Embryonic facial prominence (tissue), 1 donor: ENCODE measurements around the gene BOC.

ENCODE experiments used
- DNase-seq: peaks from one replicate; pipeline ENCODE4 v3.0.0-alpha.2; 2016; ENCODE audit errors: extremely low spot score

The BOC gene

GRCh38 chr3:113287111-113287802 lies 75.9 kb downstream of the BOC start:
- no peak for DNase-seq

DNA sequence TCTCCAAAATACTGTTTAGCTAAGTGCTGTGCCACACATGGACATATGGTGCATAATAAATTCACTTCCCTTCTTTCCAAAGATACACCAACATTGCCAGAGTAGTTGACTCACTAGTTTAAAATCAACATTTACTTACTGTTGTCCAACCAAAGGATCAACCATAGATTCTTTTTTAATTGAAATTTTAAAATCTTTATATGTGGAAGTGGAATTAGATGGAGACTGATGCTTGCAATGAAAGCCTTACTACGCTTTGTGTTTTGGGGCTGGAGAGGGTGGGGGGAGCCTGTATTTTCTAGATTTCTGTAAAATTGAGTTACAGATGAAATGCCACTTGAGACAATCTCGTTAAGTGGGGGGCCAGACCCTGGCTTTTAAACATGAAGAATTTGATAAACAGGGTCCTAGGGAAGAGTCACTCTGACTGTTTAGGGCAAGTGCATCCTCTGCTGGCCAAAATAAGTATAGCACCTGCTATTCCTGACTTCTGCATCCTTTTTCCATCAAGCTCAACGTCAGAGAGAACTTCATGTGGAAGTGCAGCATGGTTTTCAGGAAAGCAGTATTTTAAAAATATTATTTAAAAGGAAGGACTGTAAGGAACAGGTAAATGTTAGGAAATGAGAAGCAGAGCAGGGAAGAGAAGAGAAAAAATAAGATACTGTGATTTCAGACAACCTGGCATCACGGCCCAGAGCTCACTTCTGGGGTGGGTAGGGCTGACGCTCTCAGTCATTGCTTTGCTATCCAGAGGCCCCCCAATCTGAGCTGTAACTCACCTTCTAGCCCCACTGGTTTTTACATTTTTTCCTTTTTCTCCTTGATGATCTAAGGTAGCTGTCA lies 76.7 kb downstream of the BOC start:
- DNase-seq: peak; percentile 65

DNA sequence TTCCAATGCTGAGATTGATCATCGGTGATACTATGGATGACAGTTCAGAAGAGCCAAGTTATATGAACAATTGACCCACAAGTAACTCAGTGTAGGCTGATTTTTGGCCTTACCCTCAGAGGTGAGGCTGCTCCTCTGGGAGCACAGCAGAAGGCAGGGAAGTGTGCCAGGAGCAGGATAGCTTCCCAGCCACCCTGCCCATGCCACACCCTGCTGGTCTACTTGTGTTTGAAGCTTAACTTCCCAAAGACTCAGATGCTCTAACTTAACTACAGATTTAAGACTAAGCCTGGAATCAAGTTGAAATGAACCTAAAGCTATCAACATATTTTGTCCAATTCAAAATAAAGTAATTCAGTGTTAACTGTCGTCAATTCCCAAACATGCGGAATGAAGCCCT lies 77.5 kb downstream of the BOC start:
- no peak for DNase-seq

GRCh38 chr3:113291572-113291971 lies 80.2 kb downstream of the BOC start:
- no peak for DNase-seq

- no peak for DNase-seq
Observed at GRCh38 chr3:113292933-113293332, 81.6 kb downstream of the BOC start.

- DNase-seq: no peak
Observed at GRCh38 chr3:113293348-113293747, 82.0 kb downstream of the BOC start.

DNA sequence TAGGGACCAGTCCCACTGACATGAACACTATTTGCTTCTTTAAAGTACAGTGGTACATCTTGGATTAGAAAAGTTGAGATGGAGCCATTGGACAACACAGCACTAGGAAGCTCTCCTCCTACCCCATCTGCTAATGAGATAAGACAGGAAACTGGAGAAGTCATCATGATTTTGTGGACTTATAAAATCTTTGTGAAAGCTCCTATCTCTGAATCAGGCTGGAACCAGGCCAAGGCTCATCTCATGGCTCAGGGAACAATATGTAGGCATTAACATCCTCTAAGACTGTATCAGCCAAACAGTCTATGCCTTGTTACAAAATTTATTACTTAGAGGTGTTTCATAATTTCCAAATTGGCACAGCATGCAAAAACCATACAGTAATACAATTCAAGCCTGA lies 84.1 kb downstream of the BOC start:
- no peak for DNase-seq

- DNase-seq: no peak
Observed at GRCh38 chr3:113297287-113297686, 85.9 kb downstream of the BOC start.

DNA sequence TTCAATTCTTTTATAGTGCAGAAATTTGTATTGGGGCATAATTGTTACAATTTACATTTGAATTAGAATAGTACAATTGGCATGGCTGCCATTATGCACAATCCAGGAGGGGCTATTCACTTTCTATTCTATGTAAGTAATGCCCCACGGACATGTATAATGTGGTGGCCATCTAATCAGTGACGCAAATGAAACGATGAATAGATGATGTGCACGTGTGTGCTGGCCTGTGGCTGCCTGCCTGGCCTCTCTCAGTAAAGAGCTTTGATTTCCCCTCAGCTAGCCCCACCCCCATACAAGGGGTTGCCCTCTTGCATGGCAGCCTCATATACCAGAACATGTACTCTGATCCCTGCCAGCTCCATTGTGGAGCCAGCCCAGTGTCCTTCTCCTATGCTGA lies 86.5 kb downstream of the BOC start:
- DNase-seq: no peak

- no peak for DNase-seq
Observed at GRCh38 chr3:113300596-113300995, 89.2 kb downstream of the BOC start.

DNA sequence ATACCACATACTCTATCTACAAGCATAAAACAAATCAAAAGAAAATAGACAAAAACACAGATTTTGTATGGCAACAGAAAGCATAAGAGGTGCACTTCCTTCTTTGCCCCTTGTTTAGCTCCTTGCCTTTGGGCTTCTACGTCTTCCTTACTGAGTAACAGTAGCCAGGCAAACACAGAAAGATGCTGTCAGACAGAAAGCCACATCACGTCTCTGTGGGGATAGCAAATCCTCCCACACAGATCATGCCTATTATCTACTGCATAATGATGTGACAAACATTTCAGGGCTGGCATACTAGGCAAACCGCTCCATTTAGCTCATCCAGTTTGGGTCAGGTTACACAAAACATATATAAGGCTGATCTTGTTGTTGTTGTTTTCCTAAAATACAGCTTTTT lies 92.7 kb downstream of the BOC start:
- DNase-seq: no peak

DNA sequence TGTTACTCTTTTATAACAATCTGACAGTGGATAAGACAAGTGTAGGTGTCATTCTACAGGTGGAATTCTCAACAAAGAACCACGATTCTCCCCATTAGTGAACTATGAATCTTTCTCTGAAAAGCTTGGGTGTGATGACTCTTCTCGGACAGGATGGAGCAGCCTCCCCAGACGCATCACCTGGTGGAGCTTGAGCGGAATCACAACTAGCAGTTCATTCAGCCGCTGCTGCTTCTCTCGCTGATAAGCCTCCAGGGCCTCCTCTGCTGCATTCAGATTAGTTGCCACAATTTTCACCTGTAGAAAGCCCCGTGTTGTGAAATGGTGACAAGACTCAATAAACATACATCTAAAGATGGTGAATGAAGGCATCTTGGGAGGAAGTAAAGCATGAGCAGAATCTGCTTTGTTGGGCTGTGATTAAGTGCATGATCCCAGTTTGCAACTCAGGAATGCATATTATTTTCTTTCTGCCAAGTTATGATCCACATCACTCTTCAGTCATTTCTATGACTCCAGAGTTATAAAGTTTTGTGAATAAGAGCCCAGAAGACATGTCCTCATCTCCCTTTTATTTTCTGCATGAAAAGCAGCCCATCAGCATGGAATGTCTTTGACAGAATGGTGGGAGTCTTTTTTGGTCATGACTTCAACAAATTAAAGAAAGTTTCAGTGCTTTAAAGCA lies 93.6 kb downstream of the BOC start:
- no peak for DNase-seq

DNA sequence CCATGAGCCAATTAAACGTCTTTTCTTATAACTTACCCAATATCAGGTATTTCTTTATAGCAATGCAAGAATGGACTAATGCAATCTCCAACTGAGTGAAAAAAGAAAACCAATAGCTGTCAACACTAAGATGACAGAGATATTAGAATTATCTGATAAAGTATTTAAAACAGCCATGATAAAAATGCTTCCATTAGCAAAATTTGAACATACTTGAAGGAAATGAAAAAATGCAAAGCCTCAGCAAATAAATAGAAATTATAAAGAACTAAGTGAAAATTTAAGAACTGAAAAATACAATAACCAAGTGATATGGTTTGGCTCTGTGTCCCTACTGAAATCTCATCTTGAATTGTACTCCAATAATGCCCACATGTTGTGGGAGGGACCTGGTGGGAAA lies 99.6 kb downstream of the BOC start:
- no peak for DNase-seq

- DNase-seq: no peak
Observed at GRCh38 chr3:113312416-113312815, 101.1 kb downstream of the BOC start.

DNA sequence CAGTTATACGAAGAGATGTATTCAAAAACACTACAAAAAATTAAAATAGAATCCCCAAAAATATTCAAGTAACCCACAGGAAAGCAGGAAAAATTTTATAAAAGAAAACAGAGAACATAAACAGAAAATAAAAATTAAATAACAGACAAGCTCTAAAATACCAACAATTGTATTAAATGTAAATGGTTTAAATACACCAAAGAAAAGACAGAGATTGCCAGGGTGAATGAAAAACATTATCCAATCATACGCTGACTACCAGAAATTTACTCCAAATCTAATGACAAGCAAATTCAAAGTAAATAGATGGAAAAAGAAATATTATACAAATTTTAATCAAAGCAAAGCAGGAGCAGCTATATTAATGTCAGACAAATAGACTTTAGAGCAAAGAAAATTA lies 103.6 kb downstream of the BOC start:
- DNase-seq: no peak

GRCh38 chr3:113329757-113330156 lies 118.4 kb downstream of the BOC start:
- DNase-seq: no peak

- DNase-seq: no peak
Observed at GRCh38 chr3:113330742-113331141, 119.4 kb downstream of the BOC start.

GRCh38 chr3:113331187-113331586 lies 119.8 kb downstream of the BOC start:
- DNase-seq: no peak
